ENCODE results near the gene FMO5.

- TF ChIP-seq CTCF (IDR thresholded peaks at IDR 0.05; ENCODE audit: low read length) (no peak), EZH2 (IDR thresholded peaks at IDR 0.05; ENCODE audit: borderline replicate concordance, low read length) (no peak)
Observed at GRCh38 chr1:147266381-147266780, 41.2 kb upstream of the FMO5 start.
